B cell (primary cell): ENCODE measurements around the gene CCDC57. TPM values are rescaled to one million over a fixed set of nuclear protein-coding genes. Genes with fewer than 3 reads are reported as not detected.

ENCODE experiments used
- ATAC-seq: fragments of 200-7000 bp; cut with Tn5 transposase; one replicate; pipeline ENCODE4 v1.10.0; 2021; ENCODE audit warnings: low read depth, mild to moderate bottlenecking, moderate number of reproducible peaks, moderate library complexity
- CTCF ChIA-PET: fragments of 350-600 bp; sonication (Branson Sonifier 250); formaldehyde crosslinking; loops from one replicate; lab custom pipeline; 2021; ENCODE audit warnings: antibody characterized with exemption, inconsistent platforms; lab: Charles Lee
- POLR2A ChIA-PET: fragments of 350-600 bp; sonication (Branson Sonifier 250); formaldehyde crosslinking; loops from one replicate; lab custom pipeline; 2021; ENCODE audit warnings: antibody characterized with exemption; lab: Charles Lee
- DNase-seq: peaks from one replicate; pipeline ENCODE4 v3.0.0; 2013
- H2AFZ ChIP-seq: 2 replicates; pipeline ENCODE4 v1.6.1; 2012; ENCODE audit warnings: mild to moderate bottlenecking, low read depth, low read length; ENCODE audit not compliant: insufficient read depth, poor library complexity, severe bottlenecking
- H3K27ac ChIP-seq, 2 donors: 1 replicate in 1 of 2; 2 replicates in 1 of 2; pipeline ENCODE4 v1.5.1; 2012 to 2013; ENCODE audit warnings: low read length in 2 of 2, mild to moderate bottlenecking in 2 of 2, moderate library complexity in 1 of 2
- H3K27me3 ChIP-seq, 4 experiments: fragments of 200-600 bp in 1 of 4; sonication (generic) in 1 of 4; replicated peaks in 1 of 4; 1 replicate in 2 of 4; 2 replicates in 2 of 4; pipeline versions ENCODE4 v1.6.1 to v1.7.0; 2013 to 2016; ENCODE audit warnings: low read length in 3 of 4, mild to moderate bottlenecking in 2 of 4, mixed read lengths in 1 of 4, moderate library complexity in 1 of 4; ENCODE audit not compliant: insufficient read depth in 4 of 4, control insufficient read depth in 3 of 4; ENCODE audit errors: control extremely low read depth in 1 of 4
- H3K36me3 ChIP-seq, 2 experiments: replicated peaks in 1 of 2; 1 replicate in 1 of 2; 2 replicates in 1 of 2; pipeline versions ENCODE4 v1.6.1 to v1.7.1; 2013; ENCODE audit warnings: low read length in 1 of 2; ENCODE audit not compliant: insufficient read depth in 2 of 2, control insufficient read depth in 1 of 2; ENCODE audit errors: control extremely low read depth in 1 of 2, extremely low read depth in 1 of 2
- H3K4me1 ChIP-seq, 2 donors: fragments of 200-600 bp in 1 of 2; sonication (generic) in 1 of 2; 1 replicate in 1 of 2; 2 replicates in 1 of 2; pipeline versions ENCODE4 v1.5.1 to v1.6.1; 2013 to 2017; ENCODE audit warnings: low read length in 2 of 2; ENCODE audit not compliant: control insufficient read depth in 2 of 2, insufficient read depth in 2 of 2
- H3K4me2 ChIP-seq: replicated peaks from 2 replicates; pipeline ENCODE3; 2012; ENCODE audit warnings: mild to moderate bottlenecking, low read depth, low read length; ENCODE audit not compliant: poor library complexity, severe bottlenecking
- H3K4me3 ChIP-seq, 5 experiments: fragments of 200-600 bp in 1 of 5; sonication (generic) in 1 of 5; 1 replicate in 3 of 5; 2 replicates in 2 of 5; pipeline versions ENCODE4 v1.5.1 to v1.7.0; 2011 to 2016; ENCODE audit warnings: low read length in 4 of 5, mild to moderate bottlenecking in 4 of 5, low read depth in 2 of 5, control low read depth in 1 of 5, moderate library complexity in 1 of 5; ENCODE audit not compliant: insufficient read depth in 1 of 5; ENCODE audit errors: control extremely low read depth in 1 of 5, extremely low read depth in 1 of 5
- H3K79me2 ChIP-seq: fragments of 200-600 bp; sonication (generic); one replicate; pipeline ENCODE4 v1.6.0; 2016; ENCODE audit warnings: low read length; ENCODE audit not compliant: control insufficient read depth, insufficient read depth
- H3K9ac ChIP-seq: fragments of 200-600 bp; sonication (generic); 2 replicates; pipeline ENCODE4 v1.6.1; 2017; ENCODE audit warnings: mild to moderate bottlenecking, low read length, moderate library complexity
- H3K9me3 ChIP-seq, 3 donors: one replicate each; pipeline versions ENCODE4 v1.6.1 to v1.7.1; 2013; ENCODE audit warnings: low read length in 2 of 3; ENCODE audit not compliant: control insufficient read depth in 2 of 3, insufficient read depth in 1 of 3; ENCODE audit errors: control extremely low read depth in 1 of 3
- H4K20me1 ChIP-seq: 2 replicates; pipeline ENCODE4 v1.6.0; 2012; ENCODE audit warnings: mild to moderate bottlenecking, low read length; ENCODE audit not compliant: insufficient read depth, control insufficient read depth, poor library complexity, severe bottlenecking
- H3K27ac Mint-ChIP-seq: one replicate; pipeline ENCODE4 v1.8.0; 2021; ENCODE audit warnings: mixed read lengths
- H3K27me3 Mint-ChIP-seq: one replicate; pipeline ENCODE4 v1.8.0; 2021; ENCODE audit warnings: mixed read lengths
- H3K4me1 Mint-ChIP-seq: one replicate; pipeline ENCODE4 v1.8.0; 2021; ENCODE audit warnings: mixed read lengths
- H3K4me3 Mint-ChIP-seq: one replicate; pipeline ENCODE4 v1.8.0; 2021; ENCODE audit warnings: mixed read lengths
- H3K9me3 Mint-ChIP-seq: one replicate; pipeline ENCODE4 v1.8.0; 2022; ENCODE audit warnings: mixed read lengths; ENCODE audit not compliant: insufficient read depth
- EZH2 ChIP-seq: IDR thresholded peaks from 2 replicates; pipeline ENCODE4 v1.6.1; 2012; ENCODE audit warnings: borderline replicate concordance, low read depth, mild to moderate bottlenecking, moderate library complexity, low read length; ENCODE audit not compliant: insufficient read depth, poor library complexity, severe bottlenecking
- WGBS: methylation state at CpG from one replicate; pipeline ENCODE4 v1.1.5; 2013; ENCODE audit warnings: missing lambda C conversion rate; ENCODE audit not compliant: insufficient coverage; 5-methylcytosine and 5-hydroxymethylcytosine counted together
- intact Hi-C: fragments of 100-400 bp; cut with micrococcal nuclease; formaldehyde crosslinking; loops from one replicate; pipeline ENCODE4 v1.10.0; 2022
- polyA plus RNA-seq: library from polyadenylated mRNA; depleted of rRNA; stranded (reverse); fragments of >200 nt; gene quantifications from 2 replicates; pipeline ENCODE4 v1.2.3, GENCODE V29; 2012
- total RNA-seq, 2 donors: library from RNA; stranded (reverse); fragments of 120-200 nt in 1 of 2; gene quantifications; 1 replicate in 1 of 2; 2 replicates in 1 of 2; pipeline versions ENCODE4 v1.2.3 to v1.2.4, GENCODE V29; 2013 to 2022
- TF ChIP-seq, protein P1 (sequence below): fragments of 200-600 bp; IDR thresholded peaks from one replicate; pipeline ENCODE4 v1.8.0; 2022; ENCODE audit warnings: antibody characterized with exemption, mild to moderate bottlenecking

The CCDC57 gene
- total and polyA plus RNA-seq, 2 donors (not counting 1 experiment from before 2014, with no cell fraction given): 49.7 to 67.2 TPM

DNA sequence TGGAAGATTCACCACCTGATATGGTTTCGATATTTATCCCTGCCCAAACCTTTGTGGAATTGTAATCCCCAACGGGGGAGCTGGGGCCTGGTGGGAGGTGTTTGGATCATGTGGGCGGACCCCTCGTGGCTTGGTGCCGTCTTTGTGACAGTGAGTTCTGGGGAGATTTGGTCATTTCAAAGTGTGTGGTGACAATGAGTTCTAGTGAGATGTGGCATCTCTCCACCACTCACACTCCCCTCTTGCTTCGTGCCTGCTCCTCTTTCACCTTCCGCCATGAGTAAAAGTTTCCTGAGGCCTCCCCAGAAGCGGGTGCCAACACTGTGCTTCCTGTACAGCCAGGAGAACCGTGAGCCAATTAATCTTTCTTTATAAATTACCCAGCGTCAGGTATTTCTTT lies 9.7 kb downstream of the CCDC57 start:
- Histone ChIP-seq H3K27ac (no peak overlapping the region), H3K4me3 (no peak overlapping the region), H3K79me2 (peaks cover 5% of the 10 kb centered on the region), H3K9ac (no peak overlapping the region), H3K9me3 (no peaks in the 10 kb centered on the region), H4K20me1 (no peaks in the 10 kb centered on the region), H2AFZ (no peak overlapping the region), H3K36me3 (no peaks in the 10 kb centered on the region), H3K4me2 (no peak overlapping the region), H3K27me3 (no peaks in the 10 kb centered on the region), H3K4me1 (peaks cover 12 to 16% of the 10 kb centered on the region in 2 donors)
- no peak for ATAC-seq
- CTCF ChIA-PET: interaction anchor here (0.6 to 1.6 kb wide), 2 partner anchors 83 to 98 kb away, joined by 3 to 4 read pairs; no protein-coding TSS in a partner anchor
- WGBS: 78% methylated on average over 6 of the region's 10 CpGs
- Mint-ChIP-seq H3K27ac (no peak overlapping the region), H3K9me3 (no peaks in the 10 kb centered on the region), H3K4me1 (peaks cover 23% of the 10 kb centered on the region), H3K27me3 (no peaks in the 10 kb centered on the region), H3K4me3 (no peak overlapping the region)
- TF ChIP-seq, protein P1, sequence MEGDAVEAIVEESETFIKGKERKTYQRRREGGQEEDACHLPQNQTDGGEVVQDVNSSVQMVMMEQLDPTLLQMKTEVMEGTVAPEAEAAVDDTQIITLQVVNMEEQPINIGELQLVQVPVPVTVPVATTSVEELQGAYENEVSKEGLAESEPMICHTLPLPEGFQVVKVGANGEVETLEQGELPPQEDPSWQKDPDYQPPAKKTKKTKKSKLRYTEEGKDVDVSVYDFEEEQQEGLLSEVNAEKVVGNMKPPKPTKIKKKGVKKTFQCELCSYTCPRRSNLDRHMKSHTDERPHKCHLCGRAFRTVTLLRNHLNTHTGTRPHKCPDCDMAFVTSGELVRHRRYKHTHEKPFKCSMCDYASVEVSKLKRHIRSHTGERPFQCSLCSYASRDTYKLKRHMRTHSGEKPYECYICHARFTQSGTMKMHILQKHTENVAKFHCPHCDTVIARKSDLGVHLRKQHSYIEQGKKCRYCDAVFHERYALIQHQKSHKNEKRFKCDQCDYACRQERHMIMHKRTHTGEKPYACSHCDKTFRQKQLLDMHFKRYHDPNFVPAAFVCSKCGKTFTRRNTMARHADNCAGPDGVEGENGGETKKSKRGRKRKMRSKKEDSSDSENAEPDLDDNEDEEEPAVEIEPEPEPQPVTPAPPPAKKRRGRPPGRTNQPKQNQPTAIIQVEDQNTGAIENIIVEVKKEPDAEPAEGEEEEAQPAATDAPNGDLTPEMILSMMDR: no peak
- no peak for TF ChIP-seq EZH2
- DNase-seq: no peak
- intact Hi-C loops: loop anchor here (10.0 kb wide), 1 partner anchor 212 kb away; the partner anchor contains the start of genes HEXD and OGFOD3
- POLR2A ChIA-PET: no interaction called here

- no peak overlapping the region for H3K4me3 Mint-ChIP-seq
- H3K27ac ChIP-seq: no peak overlapping the region
- H3K4me1 Mint-ChIP-seq: peaks cover 18% of the 10 kb centered on the region
- DNase-seq: no peak
- no peak overlapping the region for H3K4me2 ChIP-seq
- 96% methylated on average over 23 of the region's 23 CpGs for WGBS
- H3K36me3 ChIP-seq: no peaks in the 10 kb centered on the region
- H3K9me3 ChIP-seq: no peaks in the 10 kb centered on the region
- TF ChIP-seq, protein P1: no peak
- no peak for TF ChIP-seq EZH2
- no peaks in the 10 kb centered on the region for H4K20me1 ChIP-seq
- ChIA-PET POLR2A (no interaction called here), CTCF (no interaction called here)
- ATAC-seq: no peak
- no peak overlapping the region for H3K27ac Mint-ChIP-seq
- peaks cover 6% of the 10 kb centered on the region for H3K79me2 ChIP-seq
- H3K27me3 Mint-ChIP-seq: no peaks in the 10 kb centered on the region
- H3K4me1 ChIP-seq: peaks cover 16 to 18% of the 10 kb centered on the region in 2 donors
- no peaks in the 10 kb centered on the region for H3K27me3 ChIP-seq
- no peak overlapping the region for H3K4me3 ChIP-seq
- H3K9ac ChIP-seq: no peak overlapping the region
- no peaks in the 10 kb centered on the region for H3K9me3 Mint-ChIP-seq
- H2AFZ ChIP-seq: no peak overlapping the region
- intact Hi-C loops: loop anchor here (10.0 kb wide), 1 partner anchor 213 kb away; the partner anchor contains the start of genes HEXD and OGFOD3
Measured at GRCh38 chr17:82201498-82201910, 11.1 kb downstream of the CCDC57 start.
